MM.1S (cell line): ENCODE measurements around the gene GALNTL6.

Source experiments
- CTCF ChIP-seq: fragments of 300-600 bp; sonication (generic); IDR thresholded peaks from 2 replicates; pipeline ENCODE4 v1.5.1; 2016; ENCODE audit warnings: antibody characterized with exemption, low read length, mixed read lengths
- EZH2 ChIP-seq: fragments of 300-600 bp; sonication (generic); optimal IDR thresholded peaks from 2 replicates; pipeline ENCODE3; 2017; ENCODE audit warnings: low read depth, mild to moderate bottlenecking, antibody characterized with exemption, low read length, mixed read lengths
- EZH2phosphoT487 ChIP-seq: fragments of 300-600 bp; sonication (generic); IDR thresholded peaks from 2 replicates; pipeline ENCODE4 v1.6.1; 2018; ENCODE audit warnings: antibody characterized with exemption, low read length

- TF ChIP-seq CTCF (no peak), EZH2phosphoT487 (no peak), EZH2 (no peak)
Measured at GRCh38 chr4:172826861-172827260, 1013.7 kb downstream of the GALNTL6 start.
